Measurements from ENCODE around the gene SLC39A13. TPM values are rescaled to one million over a fixed set of nuclear protein-coding genes. Genes with fewer than 3 reads are reported as not detected.

SLC39A13 gene
- total RNA-seq, 2 experiments from 2014 or later, result 17.7 to 18.0 TPM

DNA sequence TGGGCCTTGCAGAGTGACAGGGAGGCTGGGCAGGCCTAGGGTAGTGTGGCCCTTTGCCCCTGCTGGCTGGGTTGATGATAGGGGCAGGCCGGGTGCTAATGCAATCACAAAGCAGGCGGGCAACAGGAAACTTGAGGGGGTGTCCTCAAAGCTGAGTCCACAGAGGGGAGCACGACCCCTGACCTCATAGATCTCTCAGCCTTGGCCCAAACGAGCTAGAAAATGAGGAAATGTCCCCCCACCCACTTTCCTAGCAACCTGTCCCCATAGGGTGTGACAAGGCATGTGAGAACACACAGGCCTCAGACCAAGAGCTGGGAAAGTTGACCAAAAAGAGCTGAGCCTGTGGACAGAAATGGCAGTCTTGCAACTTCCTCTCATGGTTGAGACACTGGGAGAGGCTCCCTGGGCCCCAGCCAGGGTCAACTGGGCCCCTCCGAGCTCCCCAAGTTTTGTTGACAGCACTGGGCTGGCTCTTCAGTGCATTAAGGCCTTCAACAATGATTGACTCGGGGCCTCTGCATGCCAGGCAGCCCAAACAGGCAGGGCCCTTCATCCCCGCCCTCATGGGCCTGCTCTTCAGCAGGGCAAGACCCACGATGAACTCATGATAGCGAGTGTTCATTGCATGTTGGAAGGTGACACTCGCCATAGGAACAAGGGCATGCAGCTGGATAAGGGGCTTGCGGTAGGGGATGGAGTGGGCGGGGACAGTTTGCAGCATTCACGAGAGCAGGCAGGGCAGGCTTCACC is 20.3 kb upstream of the SLC39A13 start:
- ChIA-PET CTCF (interaction anchor here (1.2 to 4.3 kb wide), 2 partner anchors 9 to 14 kb away, joined by 7 to 20 read pairs; no protein-coding TSS in a partner anchor), POLR2A (interaction anchor here (0.6 kb wide), 1 partner anchor 172 kb away, joined by 4 read pairs; no protein-coding TSS in a partner anchor)
- intact Hi-C loops (cut with micrococcal nuclease), result no loop called here
- H3K4me1 Mint-ChIP-seq (ENCODE audit: low read depth), result peaks cover 8% of the 10 kb centered on the region
- no peaks in the 10 kb centered on the region for H3K9me3 Mint-ChIP-seq
- no peak for DNase-seq
- H3K27ac Mint-ChIP-seq, result no peak overlapping the region
- H3K27me3 Mint-ChIP-seq, result no peaks in the 10 kb centered on the region
- H3K36me3 Mint-ChIP-seq, result no peaks in the 10 kb centered on the region
- no peak overlapping the region for H3K4me3 Mint-ChIP-seq

DNA sequence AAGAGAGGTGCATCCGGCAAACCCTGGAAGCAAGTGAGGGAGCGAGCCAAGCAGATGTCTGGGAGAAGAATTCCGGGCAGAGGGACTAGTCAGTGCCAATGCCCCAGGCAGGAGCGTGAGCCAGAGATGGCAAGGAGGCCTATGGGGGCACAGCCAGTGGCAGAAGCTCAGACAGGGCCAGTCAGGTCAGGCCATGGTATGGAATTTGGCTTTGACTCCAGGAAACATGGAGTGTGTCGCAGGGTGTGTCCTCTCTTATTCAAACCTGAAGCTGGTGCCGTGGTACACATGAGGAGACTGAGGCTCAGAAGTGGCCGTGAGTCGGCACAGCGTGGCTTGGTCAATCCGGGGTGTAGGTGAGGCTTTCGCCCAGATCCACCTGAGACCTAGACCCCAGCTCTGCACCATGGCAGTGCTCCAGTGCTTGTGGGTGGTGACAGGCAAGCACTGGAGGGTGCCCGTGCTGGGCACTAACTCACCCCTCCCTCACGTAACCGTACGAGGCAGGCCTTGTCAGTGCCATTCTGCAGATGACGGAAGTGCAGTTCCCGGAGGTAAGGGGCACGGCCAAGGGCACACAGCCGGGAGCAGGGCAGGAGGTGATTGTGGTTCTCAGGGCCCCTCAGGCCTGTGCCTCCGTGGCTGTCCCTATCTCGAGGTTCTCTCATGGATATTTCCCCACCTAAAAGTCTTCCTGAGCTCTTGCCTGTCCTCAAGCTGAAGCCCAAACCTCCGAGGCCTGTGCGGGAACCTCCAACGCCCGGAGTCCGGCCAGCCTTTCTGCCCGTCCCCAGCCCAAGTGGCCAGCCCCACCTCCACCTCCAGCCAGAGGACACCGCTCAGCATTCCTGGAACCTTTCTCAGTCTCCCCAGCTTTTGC is 19.5 kb upstream of the SLC39A13 start:
- Mint-ChIP-seq H3K27me3 (no peaks in the 10 kb centered on the region), H3K4me3 (no peak overlapping the region), H3K4me1 (ENCODE audit: low read depth) (peaks cover 10% of the 10 kb centered on the region), H3K36me3 (no peaks in the 10 kb centered on the region), H3K9me3 (no peaks in the 10 kb centered on the region), H3K27ac (no peak overlapping the region)
- DNase-seq, result no peak
- CTCF ChIA-PET, result interaction anchor here (1.9 to 4.3 kb wide), 2 partner anchors 15 to 23 kb away, joined by 6 to 20 read pairs; no protein-coding TSS in a partner anchor
- intact Hi-C loops (cut with micrococcal nuclease), result no loop called here
- POLR2A ChIA-PET, result no interaction called here

GRCh38 chr11:47389577-47390421 is 18.6 kb upstream of the SLC39A13 start:
- no peak for DNase-seq
- CTCF ChIA-PET, result interaction anchor here (1.9 to 4.3 kb wide), 2 partner anchors 16 to 22 kb away, joined by 6 to 20 read pairs; no protein-coding TSS in a partner anchor
- Mint-ChIP-seq H3K27ac (peak overlapping the region; percentile 18), H3K4me3 (no peak overlapping the region), H3K27me3 (no peaks in the 10 kb centered on the region), H3K4me1 (ENCODE audit: low read depth) (peaks cover 17% of the 10 kb centered on the region), H3K36me3 (no peaks in the 10 kb centered on the region), H3K9me3 (no peaks in the 10 kb centered on the region)
- POLR2A ChIA-PET, result no interaction called here
- intact Hi-C loops (cut with micrococcal nuclease), result no loop called here

DNA sequence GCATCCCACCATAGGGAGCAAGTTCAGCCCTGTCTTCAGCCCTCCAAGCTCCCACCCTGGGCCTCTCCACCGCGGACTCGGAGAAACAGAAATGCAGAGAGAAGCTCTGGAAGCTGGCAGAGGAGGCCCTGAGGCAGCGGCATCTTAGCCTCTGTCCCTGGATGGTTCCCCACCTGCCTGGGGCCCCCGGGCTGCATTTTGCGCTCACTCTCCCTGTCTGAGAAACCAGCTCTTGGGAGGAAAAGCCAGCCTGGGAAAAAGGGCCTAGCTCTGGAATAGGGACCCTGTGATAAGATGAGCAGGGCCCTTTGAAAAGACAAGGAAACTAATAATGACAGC is 18.0 kb upstream of the SLC39A13 start:
- Mint-ChIP-seq H3K36me3 (no peaks in the 10 kb centered on the region), H3K27me3 (no peaks in the 10 kb centered on the region), H3K9me3 (no peaks in the 10 kb centered on the region), H3K4me3 (no peak overlapping the region), H3K4me1 (ENCODE audit: low read depth) (peaks cover 22% of the 10 kb centered on the region), H3K27ac (no peak overlapping the region)
- intact Hi-C loops (cut with micrococcal nuclease), result no loop called here
- CTCF ChIA-PET, result interaction anchor here (1.9 to 4.3 kb wide), 2 partner anchors 17 to 22 kb away, joined by 6 to 20 read pairs; no protein-coding TSS in a partner anchor
- DNase-seq, result no peak
- POLR2A ChIA-PET, result interaction anchor here (0.8 kb wide), 1 partner anchor 9 kb away, joined by 4 read pairs; no protein-coding TSS in a partner anchor

GRCh38 chr11:47391077-47391583 is 17.3 kb upstream of the SLC39A13 start:
- intact Hi-C loops (cut with micrococcal nuclease), result no loop called here
- no peak for DNase-seq
- H3K9me3 Mint-ChIP-seq, result no peaks in the 10 kb centered on the region
- H3K36me3 Mint-ChIP-seq, result no peaks in the 10 kb centered on the region
- peaks cover 25% of the 10 kb centered on the region for H3K4me1 Mint-ChIP-seq (ENCODE audit: low read depth)
- H3K27me3 Mint-ChIP-seq, result no peaks in the 10 kb centered on the region
- H3K4me3 Mint-ChIP-seq, result no peak overlapping the region
- no peak overlapping the region for H3K27ac Mint-ChIP-seq
- ChIA-PET POLR2A (interaction anchor here (0.8 kb wide), 1 partner anchor 9 kb away, joined by 4 read pairs; no protein-coding TSS in a partner anchor), CTCF (interaction anchor here (4.3 kb wide), 1 partner anchor 17 kb away, joined by 20 read pairs; no protein-coding TSS in a partner anchor)

- H3K4me3 Mint-ChIP-seq, result no peak overlapping the region
- no peaks in the 10 kb centered on the region for H3K9me3 Mint-ChIP-seq
- H3K4me1 Mint-ChIP-seq (ENCODE audit: low read depth), result peaks cover 25% of the 10 kb centered on the region
- H3K27me3 Mint-ChIP-seq, result no peaks in the 10 kb centered on the region
- ChIA-PET CTCF (interaction anchor here (0.7 to 3.3 kb wide), 3 partner anchors 18 to 103 kb away, joined by 4 to 20 read pairs (median 9); no protein-coding TSS in a partner anchor), POLR2A (no interaction called here)
- DNase-seq, result no peak
- no peaks in the 10 kb centered on the region for H3K36me3 Mint-ChIP-seq
- intact Hi-C loops (cut with micrococcal nuclease), result no loop called here
- H3K27ac Mint-ChIP-seq, result no peak overlapping the region
Observed at GRCh38 chr11:47391711-47392432, 16.5 kb upstream of the SLC39A13 start.

- no peak overlapping the region for H3K27ac Mint-ChIP-seq
Observed at GRCh38 chr11:47392546-47393162, 15.7 kb upstream of the SLC39A13 start.

DNA sequence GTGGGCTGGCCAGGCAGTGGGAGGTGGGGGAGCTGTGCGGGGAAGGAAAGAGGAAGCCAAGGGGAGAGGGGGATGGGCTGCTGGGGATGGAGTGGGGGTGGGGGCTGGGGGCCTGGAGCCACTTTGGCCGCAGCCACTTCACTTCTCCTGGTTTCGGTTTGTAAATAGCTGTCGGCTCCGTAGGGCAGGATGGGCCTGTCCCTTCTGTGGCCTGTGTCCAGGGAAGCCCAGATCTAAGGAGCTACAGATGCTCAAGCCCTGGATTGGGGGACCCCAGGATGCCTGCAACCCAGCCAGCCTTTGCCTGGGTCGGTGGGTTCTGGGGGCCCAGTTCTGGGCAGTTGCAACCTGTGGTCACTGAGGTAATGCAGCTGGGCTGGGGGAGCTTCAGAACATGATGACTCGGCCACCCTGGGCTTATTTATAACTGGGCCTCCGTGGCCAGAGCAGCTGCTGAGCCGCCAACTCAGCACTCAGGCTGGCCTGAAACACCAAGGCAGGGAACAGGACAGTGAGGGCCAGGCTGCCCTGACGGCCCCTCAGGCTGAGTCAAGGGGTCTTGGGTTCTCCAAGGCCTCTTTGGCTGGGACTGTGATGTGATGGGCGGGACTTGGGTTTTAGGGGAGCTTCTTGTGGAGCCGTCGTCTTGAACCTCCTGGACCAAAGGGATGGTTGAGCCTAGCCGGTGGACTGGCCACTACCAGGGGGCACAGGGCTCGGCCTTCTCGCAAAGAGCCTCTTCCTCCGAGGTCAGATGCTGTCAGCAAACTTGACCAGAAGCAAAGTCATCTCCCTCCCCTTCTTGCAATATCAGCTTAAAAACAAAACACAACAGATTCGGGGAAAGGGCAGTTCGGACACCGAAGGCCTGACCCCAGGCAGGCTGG is 15.0 kb upstream of the SLC39A13 start:
- ChIA-PET CTCF (interaction anchor here (1.9 to 3.3 kb wide), 2 partner anchors 19 kb away, joined by 9 to 20 read pairs; no protein-coding TSS in a partner anchor), POLR2A (interaction anchor here (1.4 kb wide), 1 partner anchor 374 kb away, joined by 3 read pairs; the partner anchor contains the start of gene FNBP4)
- Mint-ChIP-seq H3K27ac (peak overlapping the region; percentile 82), H3K27me3 (no peaks in the 10 kb centered on the region), H3K36me3 (no peaks in the 10 kb centered on the region), H3K4me1 (ENCODE audit: low read depth) (peaks cover 25% of the 10 kb centered on the region), H3K9me3 (no peaks in the 10 kb centered on the region), H3K4me3 (no peak overlapping the region)
- no peak for DNase-seq
- intact Hi-C loops (cut with micrococcal nuclease), result loop anchor here (1.0 kb wide), 1 partner anchor 15 kb away; the partner anchor contains the start of gene SLC39A13

More at GRCh38 chr11:47392546-47393162, 15.7 kb upstream of the SLC39A13 start:
- no peak for DNase-seq
- peaks cover 25% of the 10 kb centered on the region for H3K4me1 Mint-ChIP-seq (ENCODE audit: low read depth)
- POLR2A ChIA-PET, result no interaction called here
- no peaks in the 10 kb centered on the region for H3K9me3 Mint-ChIP-seq
- no peaks in the 10 kb centered on the region for H3K36me3 Mint-ChIP-seq
- CTCF ChIA-PET, result interaction anchor here (0.6 to 3.3 kb wide), 4 partner anchors 18 to 104 kb away, joined by 3 to 20 read pairs (median 6); no protein-coding TSS in a partner anchor
- H3K4me3 Mint-ChIP-seq, result no peak overlapping the region
- H3K27me3 Mint-ChIP-seq, result no peaks in the 10 kb centered on the region
- intact Hi-C loops (cut with micrococcal nuclease), result no loop called here

- DNase-seq, result no peak
- POLR2A ChIA-PET, result interaction anchor here (1.4 kb wide), 1 partner anchor 373 kb away, joined by 3 read pairs; the partner anchor contains the start of gene FNBP4
- CTCF ChIA-PET, result interaction anchor here (1.9 to 3.3 kb wide), 2 partner anchors 18 to 20 kb away, joined by 9 to 20 read pairs; no protein-coding TSS in a partner anchor
- Mint-ChIP-seq H3K9me3 (no peaks in the 10 kb centered on the region), H3K4me3 (no peak overlapping the region), H3K27ac (peak overlapping the region; percentile 82), H3K36me3 (no peaks in the 10 kb centered on the region), H3K27me3 (no peaks in the 10 kb centered on the region), H3K4me1 (ENCODE audit: low read depth) (peaks cover 25% of the 10 kb centered on the region)
- intact Hi-C loops (cut with micrococcal nuclease), result loop anchor here (1.0 kb wide), 1 partner anchor 14 kb away; the partner anchor contains the start of gene SLC39A13
Observed at GRCh38 chr11:47394050-47394321, 14.4 kb upstream of the SLC39A13 start.
